ENCODE data around the gene NFIX. TPM values are rescaled to one million over a fixed set of nuclear protein-coding genes. Genes with fewer than 3 reads are reported as not detected.

The NFIX gene
- total RNA-seq, 1 donor from 2014 or later: 146 TPM

DNA sequence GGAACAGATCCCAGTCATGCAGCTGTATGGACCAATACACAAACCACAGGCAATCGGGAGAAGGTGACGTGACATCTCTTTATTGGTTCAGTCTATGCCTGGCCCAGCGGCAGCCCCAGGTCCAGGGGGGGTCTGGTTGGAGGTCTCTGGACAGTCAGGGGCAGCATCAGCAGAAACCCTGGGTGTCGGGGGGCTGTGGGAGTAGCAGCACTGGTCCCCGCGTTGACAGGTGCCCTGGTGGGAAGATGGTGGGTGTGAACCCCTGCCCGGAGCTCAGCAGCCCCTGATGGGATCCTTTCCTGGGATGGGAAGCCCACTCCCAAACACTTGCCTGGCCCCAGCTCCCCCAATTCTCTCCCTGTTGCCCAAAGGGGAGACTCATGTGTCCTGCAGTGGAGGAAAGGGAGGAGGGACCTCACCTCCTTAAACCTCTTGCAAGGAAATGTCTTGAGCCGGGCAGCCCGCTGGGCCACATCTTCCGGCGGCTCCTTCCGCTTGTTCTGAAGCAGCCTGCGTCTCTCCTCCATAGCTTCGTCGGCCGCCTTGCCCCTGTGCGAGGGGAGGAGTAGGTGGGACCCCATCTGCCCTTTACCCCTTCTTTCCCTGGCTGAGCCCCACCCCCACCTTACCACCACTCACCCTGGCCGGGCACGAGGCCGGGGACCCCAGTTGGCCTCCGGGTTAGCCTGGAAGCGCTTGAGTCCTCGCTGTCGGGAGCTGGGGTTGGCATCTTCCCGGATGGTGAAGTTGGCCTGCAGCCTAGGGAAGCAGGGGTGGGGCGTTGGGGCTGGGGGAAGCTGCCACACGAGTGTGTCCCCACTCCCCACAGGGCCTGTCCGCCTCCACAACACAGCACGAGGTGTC lies 109.8 kb downstream of the NFIX start:
- DNase-seq: peak; percentile 51
- Histone ChIP-seq H3K27ac (peak overlapping the region; percentile 96), H3K27me3 (ENCODE audit: low read depth) (no peaks in the 10 kb centered on the region), H3K4me1 (peaks cover 54% of the 10 kb centered on the region), H3K4me3 (peak overlapping the region; percentile 63), H3K36me3 (peaks cover 24% of the 10 kb centered on the region), H3K9me3 (no peaks in the 10 kb centered on the region)
- intact Hi-C loops (cut with DNase I): no loop called here
- peak; percentile 1 to 2 for ATAC-seq
- peak; percentile 14 for TF ChIP-seq CTCF (IDR thresholded peaks at IDR 0.05)

DNA sequence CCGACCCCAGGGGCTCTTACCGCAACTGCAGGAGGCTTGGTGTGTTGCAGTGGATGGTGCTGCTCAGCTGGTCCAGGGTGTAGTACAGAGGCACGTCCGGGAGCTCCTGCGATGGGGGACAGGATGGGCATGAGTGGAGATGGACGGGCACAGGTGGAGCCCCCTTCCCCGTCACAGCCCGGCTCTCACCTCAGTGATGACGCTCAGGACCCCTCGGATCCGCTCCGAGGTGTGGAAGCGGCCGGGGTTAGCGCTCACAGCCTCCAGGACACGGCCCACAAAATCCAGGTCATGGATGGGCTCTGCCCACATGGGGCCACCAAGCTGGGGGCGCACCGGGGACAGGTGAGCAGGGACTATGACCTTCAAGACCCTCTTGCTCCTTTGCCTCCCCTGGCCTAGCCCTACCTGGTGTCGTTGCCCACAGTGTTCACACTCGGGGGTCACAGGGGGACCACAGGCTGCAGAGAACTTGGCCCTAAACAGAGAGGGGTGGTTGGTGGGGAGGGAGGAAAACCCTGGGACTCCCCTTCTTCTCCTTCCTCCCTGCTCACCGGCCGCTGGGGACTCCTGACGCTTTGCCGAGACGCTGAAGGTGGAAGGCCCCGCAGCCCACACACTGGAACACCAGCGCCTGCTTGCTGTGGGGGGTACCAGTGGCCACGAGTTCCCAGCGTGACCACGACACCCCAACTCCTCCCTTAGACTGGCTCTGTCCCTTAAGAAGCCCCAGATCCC lies 114.3 kb downstream of the NFIX start:
- Histone ChIP-seq H3K36me3 (peaks cover 37% of the 10 kb centered on the region), H3K27me3 (ENCODE audit: low read depth) (no peaks in the 10 kb centered on the region), H3K9me3 (no peaks in the 10 kb centered on the region), H3K4me3 (no peak overlapping the region), H3K27ac (no peak overlapping the region), H3K4me1 (peaks cover 10% of the 10 kb centered on the region)
- DNase-seq (no peak), ATAC-seq (no peak)
- no peak for TF ChIP-seq CTCF (IDR thresholded peaks at IDR 0.05)
- intact Hi-C loops (cut with DNase I): no loop called here

GRCh38 chr19:13110099-13110610 lies 114.9 kb downstream of the NFIX start:
- no peak overlapping the region for H3K27ac ChIP-seq
- H3K4me3 ChIP-seq: no peak overlapping the region
- DNase-seq: no peak
- peaks cover 39% of the 10 kb centered on the region for H3K36me3 ChIP-seq
- ATAC-seq: no peak
- TF ChIP-seq CTCF (IDR thresholded peaks at IDR 0.05): no peak
- intact Hi-C loops (cut with DNase I): no loop called here
- H3K9me3 ChIP-seq: no peaks in the 10 kb centered on the region
- no peaks in the 10 kb centered on the region for H3K27me3 ChIP-seq (ENCODE audit: low read depth)
- H3K4me1 ChIP-seq: peaks cover 7% of the 10 kb centered on the region

- no peak overlapping the region for H3K4me3 ChIP-seq
- H3K27ac ChIP-seq: no peak overlapping the region
- no peak for ATAC-seq
- H3K36me3 ChIP-seq: peaks cover 36% of the 10 kb centered on the region
- intact Hi-C loops (cut with DNase I): no loop called here
- H3K9me3 ChIP-seq: no peaks in the 10 kb centered on the region
- TF ChIP-seq CTCF (IDR thresholded peaks at IDR 0.05): no peak
- H3K27me3 ChIP-seq (ENCODE audit: low read depth): no peaks in the 10 kb centered on the region
- peaks cover 17% of the 10 kb centered on the region for H3K4me1 ChIP-seq
- peak; percentile 33 for DNase-seq
These were observed 117.3 kb downstream of the NFIX start for GRCh38 chr19:13112555-13112954.

GRCh38 chr19:13115936-13116281 lies 120.6 kb downstream of the NFIX start:
- Histone ChIP-seq H3K27ac (peak overlapping the region; percentile 71), H3K4me3 (peak overlapping the region; percentile 84), H3K9me3 (no peaks in the 10 kb centered on the region), H3K4me1 (peaks cover 39% of the 10 kb centered on the region), H3K36me3 (peaks cover 19% of the 10 kb centered on the region), H3K27me3 (ENCODE audit: low read depth) (no peaks in the 10 kb centered on the region)
- peak; percentile 46 for DNase-seq
- no peak for TF ChIP-seq CTCF (IDR thresholded peaks at IDR 0.05)
- ATAC-seq: no peak
- intact Hi-C loops (cut with DNase I): no loop called here
